SK-N-SH (cell line): ENCODE results near the gene PCSK5. TPM values are rescaled to one million over a fixed set of nuclear protein-coding genes. Genes with fewer than 3 reads are reported as not detected.

Source experiments
- CTCF ChIA-PET: fragments of 300-600, 350-600 bp; formaldehyde crosslinking; extraction: SDS; loops from one replicate; lab custom pipeline; 2021; lab: Yijun Ruan, JAX
- POLR2A ChIA-PET: fragments of 350-600 bp; sonication (Branson Sonifier 250); formaldehyde crosslinking; extraction: SDS; loops from one replicate; lab custom pipeline; 2020; ENCODE audit warnings: antibody characterized with exemption, inconsistent platforms; lab: Yijun Ruan, JAX
- DNase-seq: peaks from one replicate; pipeline ENCODE4 v3.0.0; 2012
- H2AFZ ChIP-seq: fragments of 200-600 bp; sonication (generic); 2 replicates; pipeline ENCODE4 v1.8.1; 2016; ENCODE audit warnings: antibody characterized with exemption, mild to moderate bottlenecking, low read depth
- H3F3A ChIP-seq: fragments of 200-600 bp; sonication (generic); replicated peaks from 2 replicates; pipeline ENCODE3; 2016; ENCODE audit warnings: antibody characterized with exemption, mild to moderate bottlenecking; ENCODE audit not compliant: insufficient read depth
- H3K27ac ChIP-seq, 2 experiments: fragments of 200-500 bp in 1 of 2; fragments of 200-600 bp in 1 of 2; sonication (Bioruptor generic) in 1 of 2; sonication (generic), shearing (Covaris generic) in 1 of 2; 2 replicates each; pipeline versions ENCODE4 v1.5.1 to v1.6.1; 2014 to 2016; ENCODE audit warnings: low read depth in 2 of 2, inconsistent platforms in 1 of 2, low read length in 1 of 2, mild to moderate bottlenecking in 1 of 2, mixed read lengths in 1 of 2
- H3K27me3 ChIP-seq: fragments of 200-600 bp; sonication (generic), shearing (Covaris generic); 2 replicates; pipeline ENCODE4 v1.6.1; 2016; ENCODE audit warnings: mixed run types; ENCODE audit not compliant: insufficient read depth
- H3K36me3 ChIP-seq, 2 experiments: fragments of 200-500 bp in 1 of 2; fragments of 200-600 bp in 1 of 2; sonication (Bioruptor generic) in 1 of 2; sonication (generic) in 1 of 2; replicated peaks in 1 of 2; 2 replicates each; pipeline versions ENCODE3 to v1.5.1; 2014 to 2016; ENCODE audit warnings: low read length in 1 of 2, mild to moderate bottlenecking in 1 of 2; ENCODE audit not compliant: insufficient read depth in 2 of 2, control insufficient read depth in 1 of 2
- H3K4me1 ChIP-seq, 2 experiments: fragments of 200-500 bp in 1 of 2; fragments of 200-600 bp in 1 of 2; sonication (Bioruptor generic) in 1 of 2; sonication (generic), shearing (Covaris generic) in 1 of 2; 2 replicates each; pipeline versions ENCODE4 v1.5.1 to v1.6.1; 2014 to 2016; ENCODE audit warnings: low read depth in 1 of 2, low read length in 1 of 2, mixed run types in 1 of 2; ENCODE audit not compliant: insufficient read depth in 2 of 2, control insufficient read depth in 1 of 2
- H3K4me2 ChIP-seq: fragments of 200-600 bp; sonication (generic), shearing (Covaris generic); 2 replicates; pipeline ENCODE4 v1.6.1; 2017; ENCODE audit warnings: mixed run types
- H3K4me3 ChIP-seq, 2 experiments: fragments of 200-500 bp in 1 of 2; fragments of 200-600 bp in 1 of 2; sonication (Bioruptor generic) in 1 of 2; sonication (generic), shearing (Covaris generic) in 1 of 2; 2 replicates each; pipeline versions ENCODE4 v1.5.1 to v1.8.1; 2014 to 2016; ENCODE audit warnings: low read depth in 2 of 2, inconsistent platforms in 1 of 2, low read length in 1 of 2, mild to moderate bottlenecking in 1 of 2, mixed read lengths in 1 of 2, moderate library complexity in 1 of 2
- H3K79me2 ChIP-seq: fragments of 200-600 bp; sonication (generic); 2 replicates; pipeline ENCODE4 v1.8.1; 2017; ENCODE audit warnings: mild to moderate bottlenecking; ENCODE audit not compliant: insufficient read depth
- H3K9ac ChIP-seq: fragments of 200-600 bp; sonication (generic); 2 replicates; pipeline ENCODE4 v1.6.1; 2017; ENCODE audit warnings: mixed run types
- H3K9me2 ChIP-seq: fragments of 200-600 bp; sonication (generic); 2 replicates; pipeline ENCODE4 v1.6.1; 2017; ENCODE audit warnings: mixed run types
- H3K9me3 ChIP-seq: fragments of 200-600 bp; sonication (generic); 2 replicates; pipeline ENCODE4 v1.6.1; 2017; ENCODE audit warnings: mixed run types, mild to moderate bottlenecking, moderate library complexity
- H4K20me1 ChIP-seq: fragments of 200-600 bp; sonication (generic); 2 replicates; pipeline ENCODE4 v1.6.1; 2017; ENCODE audit warnings: mild to moderate bottlenecking, mixed run types; ENCODE audit not compliant: insufficient read depth
- CTCF ChIP-seq: fragments of 200-600 bp; sonication (generic); IDR thresholded peaks from 2 replicates; pipeline ENCODE4 v1.6.1; 2017; ENCODE audit warnings: antibody characterized with exemption, mild to moderate bottlenecking, moderate library complexity
- ELF1 ChIP-seq: IDR thresholded peaks from 2 replicates; pipeline ENCODE4 v1.4.0; 2012
- FOSL2 ChIP-seq: IDR thresholded peaks from 2 replicates; pipeline ENCODE4 v1.4.0; 2012; ENCODE audit warnings: low read depth, mild to moderate bottlenecking, moderate library complexity, borderline replicate concordance
- GABPA ChIP-seq: IDR thresholded peaks from 2 replicates; pipeline ENCODE4 v1.4.0; 2012; ENCODE audit warnings: low read depth, mild to moderate bottlenecking
- GATA2 ChIP-seq: sonication (generic); formaldehyde crosslinking; IDR thresholded peaks from 2 replicates; pipeline ENCODE4 v1.5.0; 2020; ENCODE audit warnings: mild to moderate bottlenecking, missing genetic modification reagents
- IRF3 ChIP-seq: fragments of 150-350 bp; IDR thresholded peaks from 2 replicates; pipeline ENCODE4 v1.6.1; 2016; ENCODE audit warnings: mild to moderate bottlenecking, low read depth, low read length
- JUND ChIP-seq: IDR thresholded peaks from 2 replicates; pipeline ENCODE4 v1.4.0; 2012
- MAX ChIP-seq: IDR thresholded peaks from 2 replicates; pipeline ENCODE4 v1.4.0; 2012; ENCODE audit warnings: low read depth
- MXI1 ChIP-seq: IDR thresholded peaks from 2 replicates; pipeline ENCODE4 v1.6.1; 2012; ENCODE audit warnings: mild to moderate bottlenecking, low read depth, low read length, improper control_type of control experiment
- NFIC ChIP-seq: IDR thresholded peaks from 2 replicates; pipeline ENCODE4 v1.4.0; 2012; ENCODE audit warnings: borderline replicate concordance
- POLR2AphosphoS5 ChIP-seq: IDR thresholded peaks from 2 replicates; pipeline ENCODE4 v1.6.1; 2012; ENCODE audit warnings: low read depth, low read length
- RAD21 ChIP-seq: IDR thresholded peaks from 2 replicates; pipeline ENCODE4 v1.6.1; 2012; ENCODE audit warnings: mild to moderate bottlenecking, low read length
- REST ChIP-seq: IDR thresholded peaks from 2 replicates; pipeline ENCODE4 v1.6.1; 2012; ENCODE audit warnings: mild to moderate bottlenecking, low read depth, low read length, moderate library complexity
- SMC3 ChIP-seq: IDR thresholded peaks from 2 replicates; pipeline ENCODE4 v1.6.1; 2012; ENCODE audit warnings: low read depth, low read length, improper control_type of control experiment
- TCF12 ChIP-seq: IDR thresholded peaks from 2 replicates; pipeline ENCODE4 v1.4.0; 2012
- USF2 ChIP-seq: fragments of 150-350 bp; IDR thresholded peaks from 2 replicates; pipeline ENCODE4 v1.6.1; 2017; ENCODE audit warnings: antibody characterized with exemption, low read length, low read depth, borderline replicate concordance
- YY1 ChIP-seq: IDR thresholded peaks from 2 replicates; pipeline ENCODE4 v1.4.0; 2012; ENCODE audit warnings: low read depth, mild to moderate bottlenecking
- ZBTB33 ChIP-seq: IDR thresholded peaks from 2 replicates; pipeline ENCODE4 v1.4.0; 2012; ENCODE audit warnings: low read depth, borderline replicate concordance
- WGBS: methylation state at CpG from one replicate; pipeline ENCODE4 v1.1.6; 2017; ENCODE audit warnings: low lambda C conversion rate; 5-methylcytosine and 5-hydroxymethylcytosine counted together
- polyA plus RNA-seq, 3 experiments: library from polyadenylated mRNA; depleted of rRNA; stranded (reverse); fragments of >200 nt; gene quantifications; 2 replicates each; pipeline ENCODE4 v1.2.3, GENCODE V29; 2012

Gene PCSK5
- polyA plus RNA-seq, 1 of the 3 experiments (the other 2 are of a cell fraction) = 0.08 TPM

- Histone ChIP-seq H3K27me3 (no peaks in the 10 kb centered on the region), H3F3A (no peaks in the 10 kb centered on the region), H3K9me3 (no peaks in the 10 kb centered on the region), H3K4me1 (no peaks in the 10 kb centered on the region), H3K4me3 (no peak overlapping the region), H2AFZ (no peak overlapping the region), H3K9me2 (no peaks in the 10 kb centered on the region), H3K79me2 (no peaks in the 10 kb centered on the region), H3K36me3 (no peaks in the 10 kb centered on the region), H3K9ac (no peak overlapping the region), H3K27ac (no peak overlapping the region), H3K4me2 (no peak overlapping the region), H4K20me1 (no peaks in the 10 kb centered on the region)
- ChIA-PET CTCF (no interaction called here), POLR2A (no interaction called here)
- 22% methylated on average over 7 of the region's 7 CpGs for WGBS
- no peak for DNase-seq
- TF ChIP-seq USF2 (no peak), GABPA (no peak), REST (no peak), ELF1 (no peak), RAD21 (no peak), YY1 (no peak), TCF12 (no peak), MXI1 (no peak), SMC3 (no peak), FOSL2 (no peak), MAX (no peak), NFIC (no peak), ZBTB33 (no peak), IRF3 (no peak), GATA2 (CRISPR knock-in tag) (no peak), CTCF (no peak), JUND (no peak), POLR2AphosphoS5 (no peak)
Measured at GRCh38 chr9:75939536-75940111, 49.2 kb downstream of the PCSK5 start.
